ENCODE results near the gene CD101. TPM values are rescaled to one million over a fixed set of nuclear protein-coding genes. Genes with fewer than 3 reads are reported as not detected.

The CD101 gene
- total RNA-seq, 2 donors from 2014 or later, result 0.26 to 0.33 TPM

DNA sequence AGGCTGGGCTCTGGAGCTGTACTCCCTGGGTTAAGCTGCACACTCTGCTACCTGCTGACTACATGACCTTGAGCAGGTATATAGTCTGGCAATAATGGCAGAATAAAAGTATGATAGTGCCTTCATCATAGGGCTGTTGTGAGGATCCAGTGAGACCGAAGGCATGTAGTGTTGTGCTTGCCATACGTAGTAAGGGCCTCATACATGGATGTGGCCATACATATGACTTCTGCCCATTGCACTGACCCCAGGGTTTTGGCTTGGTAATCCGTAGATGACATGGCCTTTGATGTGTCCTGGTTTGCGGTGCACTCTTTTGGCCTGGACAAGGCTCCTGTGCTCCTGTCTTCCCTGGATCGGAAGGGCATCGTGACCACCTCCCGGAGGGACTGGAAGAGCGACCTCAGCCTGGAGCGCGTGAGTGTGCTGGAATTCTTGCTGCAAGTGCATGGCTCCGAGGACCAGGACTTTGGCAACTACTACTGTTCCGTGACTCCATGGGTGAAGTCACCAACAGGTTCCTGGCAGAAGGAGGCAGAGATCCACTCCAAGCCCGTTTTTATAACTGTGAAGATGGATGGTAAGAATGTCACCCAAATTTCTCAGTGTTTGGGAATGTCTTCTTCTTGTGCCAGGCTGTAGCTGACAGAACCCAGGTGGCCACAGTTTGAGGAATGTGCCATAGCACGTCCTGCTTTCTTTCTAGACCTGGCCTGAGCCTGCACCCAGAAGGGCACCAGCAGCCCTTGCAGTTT lies 17.0 kb upstream of the CD101 start:
- DNase-seq (no peak), ATAC-seq (no peak)
- Histone ChIP-seq H3K9me3 (no peaks in the 10 kb centered on the region), H3K4me3 (no peak overlapping the region), H3K27ac (no peak overlapping the region), H3K27me3 (no peaks in the 10 kb centered on the region), H3K36me3 (replicated peaks in 1 of 2; ENCODE audit: insufficient read depth in 1 of 2, low read depth in 2 of 2) (no peaks in the 10 kb centered on the region), H3K4me1 (peaks cover 58% of the 10 kb centered on the region)
- TF ChIP-seq POLR2A (IDR thresholded peaks at IDR 0.05), result no peak
- TF ChIP-seq, protein P1, sequence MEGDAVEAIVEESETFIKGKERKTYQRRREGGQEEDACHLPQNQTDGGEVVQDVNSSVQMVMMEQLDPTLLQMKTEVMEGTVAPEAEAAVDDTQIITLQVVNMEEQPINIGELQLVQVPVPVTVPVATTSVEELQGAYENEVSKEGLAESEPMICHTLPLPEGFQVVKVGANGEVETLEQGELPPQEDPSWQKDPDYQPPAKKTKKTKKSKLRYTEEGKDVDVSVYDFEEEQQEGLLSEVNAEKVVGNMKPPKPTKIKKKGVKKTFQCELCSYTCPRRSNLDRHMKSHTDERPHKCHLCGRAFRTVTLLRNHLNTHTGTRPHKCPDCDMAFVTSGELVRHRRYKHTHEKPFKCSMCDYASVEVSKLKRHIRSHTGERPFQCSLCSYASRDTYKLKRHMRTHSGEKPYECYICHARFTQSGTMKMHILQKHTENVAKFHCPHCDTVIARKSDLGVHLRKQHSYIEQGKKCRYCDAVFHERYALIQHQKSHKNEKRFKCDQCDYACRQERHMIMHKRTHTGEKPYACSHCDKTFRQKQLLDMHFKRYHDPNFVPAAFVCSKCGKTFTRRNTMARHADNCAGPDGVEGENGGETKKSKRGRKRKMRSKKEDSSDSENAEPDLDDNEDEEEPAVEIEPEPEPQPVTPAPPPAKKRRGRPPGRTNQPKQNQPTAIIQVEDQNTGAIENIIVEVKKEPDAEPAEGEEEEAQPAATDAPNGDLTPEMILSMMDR (IDR thresholded peaks at IDR 0.05), result no peak
- intact Hi-C loops (cut with DNase I), result no loop called here
- 92 to 95% methylated on average over 11 to 14 of the region's 14 CpGs for WGBS, 2 donors

DNA sequence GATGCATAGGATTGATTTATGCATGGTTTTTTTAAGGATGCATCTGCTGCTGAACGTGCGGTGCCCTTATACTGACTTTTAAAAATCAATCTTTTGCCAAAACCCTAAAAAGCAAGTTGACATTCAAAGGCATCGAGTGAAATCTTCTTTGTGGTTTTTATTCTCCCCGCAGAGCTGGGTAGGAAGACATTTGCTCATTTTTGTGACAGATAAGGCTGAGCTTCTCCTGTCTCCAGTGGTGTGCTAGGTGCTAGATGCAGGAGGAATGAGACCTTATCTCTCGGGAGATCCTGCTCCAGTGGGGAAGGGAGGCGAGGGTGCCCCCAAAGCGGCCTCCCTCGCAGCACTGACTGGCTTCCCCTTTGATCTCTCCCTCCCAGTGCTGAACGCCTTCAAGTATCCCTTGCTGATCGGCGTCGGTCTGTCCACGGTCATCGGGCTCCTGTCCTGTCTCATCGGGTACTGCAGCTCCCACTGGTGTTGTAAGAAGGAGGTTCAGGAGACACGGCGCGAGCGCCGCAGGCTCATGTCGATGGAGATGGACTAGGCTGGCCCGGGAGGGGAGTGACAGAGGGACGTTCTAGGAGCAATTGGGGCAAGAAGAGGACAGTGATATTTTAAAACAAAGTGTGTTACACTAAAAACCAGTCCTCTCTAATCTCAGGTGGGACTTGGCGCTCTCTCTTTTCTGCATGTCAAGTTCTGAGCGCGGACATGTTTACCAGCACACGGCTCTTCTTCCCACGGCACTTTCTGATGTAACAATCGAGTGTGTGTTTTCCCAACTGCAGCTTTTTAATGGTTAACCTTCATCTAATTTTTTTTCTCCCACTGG lies 14.9 kb upstream of the CD101 start:
- intact Hi-C loops (cut with DNase I), result no loop called here
- Histone ChIP-seq H3K36me3 (replicated peaks in 1 of 2; ENCODE audit: insufficient read depth in 1 of 2, low read depth in 2 of 2) (no peaks in the 10 kb centered on the region), H3K9me3 (no peaks in the 10 kb centered on the region), H3K27me3 (no peaks in the 10 kb centered on the region), H3K27ac (peak overlapping the region in 3 of 4 donors; percentile 36 to 70 (median 59)), H3K4me1 (peaks cover 67% of the 10 kb centered on the region), H3K4me3 (no peak overlapping the region)
- WGBS, 2 donors, result 57 to 62% methylated on average over 27 to 29 of the region's 29 CpGs
- ATAC-seq (peak; percentile 17), DNase-seq (peak in 2 of 4 donors; percentile 29 to 35)
- TF ChIP-seq, protein P1 (IDR thresholded peaks at IDR 0.05), result peak in 3 of 7 experiments; percentile 12 to 22 (median 19)
- no peak for TF ChIP-seq POLR2A (IDR thresholded peaks at IDR 0.05)

DNA sequence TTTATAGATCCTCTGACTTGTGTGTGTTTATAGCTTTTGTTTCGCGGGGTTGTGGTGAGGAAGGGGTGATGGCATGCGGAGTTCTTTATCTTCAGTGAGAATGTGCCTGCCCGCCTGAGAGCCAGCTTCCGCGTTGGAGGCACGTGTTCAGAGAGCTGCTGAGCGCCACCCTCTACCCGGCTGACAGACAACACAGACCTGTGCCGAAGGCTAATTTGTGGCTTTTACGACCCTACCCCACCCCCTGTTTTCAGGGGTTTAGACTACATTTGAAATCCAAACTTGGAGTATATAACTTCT lies 14.4 kb upstream of the CD101 start:
- Histone ChIP-seq H3K9me3 (no peaks in the 10 kb centered on the region), H3K27me3 (no peaks in the 10 kb centered on the region), H3K27ac (peak overlapping the region in 3 of 4 donors; percentile 36 to 70 (median 59)), H3K4me3 (no peak overlapping the region), H3K4me1 (peaks cover 62% of the 10 kb centered on the region), H3K36me3 (replicated peaks in 1 of 2; ENCODE audit: insufficient read depth in 1 of 2, low read depth in 2 of 2) (no peaks in the 10 kb centered on the region)
- WGBS, 2 donors, result 18 to 37% methylated on average over 11 of the region's 11 CpGs
- DNase-seq, result peak; percentile 60 to 70 (median 67)
- TF ChIP-seq, protein P1 (IDR thresholded peaks at IDR 0.05), result no peak
- TF ChIP-seq POLR2A (IDR thresholded peaks at IDR 0.05), result no peak
- peak; percentile 73 for ATAC-seq
- intact Hi-C loops (cut with DNase I), result no loop called here

DNA sequence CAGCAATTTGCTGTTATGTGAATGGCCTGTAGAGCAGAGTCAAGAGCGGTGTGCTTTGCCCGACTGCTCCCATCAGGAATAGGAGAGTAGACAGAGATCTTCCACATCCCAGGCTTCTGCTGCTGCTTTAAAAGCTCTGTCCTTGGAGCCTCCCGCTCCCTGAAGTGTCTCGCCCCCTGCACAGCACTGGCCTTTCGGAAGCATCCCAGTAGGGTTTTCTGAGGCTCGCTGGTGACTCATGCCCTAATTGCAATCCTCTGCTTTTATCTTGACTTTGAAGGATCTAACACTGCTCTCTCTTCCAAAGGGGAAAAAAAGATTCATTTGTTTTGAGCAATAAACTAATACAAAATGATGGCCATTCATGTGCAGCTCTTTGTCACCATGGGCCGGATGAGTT lies 13.3 kb upstream of the CD101 start:
- intact Hi-C loops (cut with DNase I), result no loop called here
- peak overlapping the region in 3 of 4 donors; percentile 36 to 70 (median 59) for H3K27ac ChIP-seq

More for the DNA sequence above, 13.3 kb upstream of the CD101 start:
- H3K4me1 ChIP-seq, result peaks cover 51% of the 10 kb centered on the region
- no peaks in the 10 kb centered on the region for H3K27me3 ChIP-seq
- 84 to 88% methylated on average over 7 of the region's 7 CpGs for WGBS, 2 donors
- H3K9me3 ChIP-seq, result no peaks in the 10 kb centered on the region
- TF ChIP-seq, protein P1 (IDR thresholded peaks at IDR 0.05), result no peak
- TF ChIP-seq POLR2A (IDR thresholded peaks at IDR 0.05), result no peak
- DNase-seq (peak in 1 of 4 donors; percentile 44), ATAC-seq (peak; percentile 22)
- no peaks in the 10 kb centered on the region for H3K36me3 ChIP-seq (replicated peaks in 1 of 2; ENCODE audit: insufficient read depth in 1 of 2, low read depth in 2 of 2)
- no peak overlapping the region for H3K4me3 ChIP-seq

Data from body of pancreas (tissue), 4 donors.